Measurements from ENCODE around the gene PPP6R2. TPM values are rescaled to one million over a fixed set of nuclear protein-coding genes. Genes with fewer than 3 reads are reported as not detected.

PPP6R2 gene
- polyA plus RNA-seq, 2 of the 4 experiments (the other 2 are of a cell fraction) = 9.6 to 14.7 TPM

DNA sequence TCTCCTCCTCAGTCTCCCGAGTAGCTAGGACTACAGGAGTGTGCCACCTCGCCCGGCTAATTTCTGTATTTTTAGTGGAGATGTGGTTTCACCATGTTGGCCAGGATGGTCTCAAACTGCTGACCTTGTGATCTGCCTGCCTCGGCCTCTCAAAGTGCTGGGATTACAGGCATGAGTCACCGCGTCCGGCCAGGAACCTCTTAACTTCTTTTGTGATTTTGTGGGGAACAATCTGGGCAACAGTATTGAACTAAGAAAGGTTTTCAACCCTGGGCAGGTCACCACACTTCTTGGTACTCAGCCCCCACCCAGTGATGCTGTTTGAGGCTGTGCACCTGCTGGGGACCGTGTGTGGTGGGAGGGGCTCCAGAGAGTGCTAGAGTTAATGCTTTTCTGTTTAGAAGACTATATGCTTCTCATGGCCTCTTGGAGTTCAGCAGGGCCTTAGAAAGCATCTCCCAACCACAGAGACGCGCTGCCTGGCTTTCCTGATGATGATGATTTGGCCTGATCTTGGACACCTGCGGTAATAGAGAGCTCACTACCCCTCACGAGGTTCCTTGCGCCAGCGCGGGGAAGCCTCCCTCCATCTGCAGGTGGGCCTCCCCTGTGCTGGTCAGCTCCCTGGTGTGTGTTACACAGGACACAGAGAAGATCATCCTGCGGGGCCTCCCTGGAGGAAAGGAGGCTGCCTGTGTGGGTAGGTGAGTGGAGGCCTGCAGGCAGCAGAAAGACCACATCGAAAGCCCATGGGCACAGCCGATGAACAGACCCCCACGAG is 17.5 kb upstream of the PPP6R2 start:
- ChIA-PET POLR2A (no interaction called here), CTCF (interaction anchor here (0.7 to 9.8 kb wide), 16 partner anchors 9 to 295 kb away, joined by 3 to 74 read pairs (median 10); partner anchors contain the start of genes HDAC10 and PLXNB2)
- TF ChIP-seq HOXA7 (CRISPR knock-in tag; IDR thresholded peaks at IDR 0.05) (no peak), HOXB13 (CRISPR knock-in tag; IDR thresholded peaks at IDR 0.05; ENCODE audit: low read depth) (no peak), ZSCAN20 (CRISPR knock-in tag; IDR thresholded peaks at IDR 0.05) (no peak), ESRRA (IDR thresholded peaks at IDR 0.05; ENCODE audit: borderline replicate concordance, low read length) (no peak), NFE2L2 (conservative IDR thresholded peaks at IDR 0.05; ENCODE audit: low read length) (no peak), NPAS2 (CRISPR knock-in tag; IDR thresholded peaks at IDR 0.05; ENCODE audit: borderline replicate concordance) (no peak)
- Histone ChIP-seq H3K9me3 (no peaks in the 10 kb centered on the region), H3K4me3 (peak overlapping the region; percentile 92; the same call in 1 of the 3 replicates), H3K27ac (peak overlapping the region in 1 of 2 experiments; percentile 97; a peak in 3 of 6 replicates), H3K4me2 (peak overlapping the region; percentile 91), H3K4me1 (peaks cover 13% of the 10 kb centered on the region; the same call in 1 of the 3 replicates)
- DNase-seq (ENCODE audit: low read depth in 1 of 2, low spot score in 1 of 2) = no peak
- FAIRE-seq = no peak
- ATAC-seq = no peak
- WGBS (ENCODE audit: missing lambda C conversion rate) = 89% methylated on average over 17 of the region's 19 CpGs

DNA sequence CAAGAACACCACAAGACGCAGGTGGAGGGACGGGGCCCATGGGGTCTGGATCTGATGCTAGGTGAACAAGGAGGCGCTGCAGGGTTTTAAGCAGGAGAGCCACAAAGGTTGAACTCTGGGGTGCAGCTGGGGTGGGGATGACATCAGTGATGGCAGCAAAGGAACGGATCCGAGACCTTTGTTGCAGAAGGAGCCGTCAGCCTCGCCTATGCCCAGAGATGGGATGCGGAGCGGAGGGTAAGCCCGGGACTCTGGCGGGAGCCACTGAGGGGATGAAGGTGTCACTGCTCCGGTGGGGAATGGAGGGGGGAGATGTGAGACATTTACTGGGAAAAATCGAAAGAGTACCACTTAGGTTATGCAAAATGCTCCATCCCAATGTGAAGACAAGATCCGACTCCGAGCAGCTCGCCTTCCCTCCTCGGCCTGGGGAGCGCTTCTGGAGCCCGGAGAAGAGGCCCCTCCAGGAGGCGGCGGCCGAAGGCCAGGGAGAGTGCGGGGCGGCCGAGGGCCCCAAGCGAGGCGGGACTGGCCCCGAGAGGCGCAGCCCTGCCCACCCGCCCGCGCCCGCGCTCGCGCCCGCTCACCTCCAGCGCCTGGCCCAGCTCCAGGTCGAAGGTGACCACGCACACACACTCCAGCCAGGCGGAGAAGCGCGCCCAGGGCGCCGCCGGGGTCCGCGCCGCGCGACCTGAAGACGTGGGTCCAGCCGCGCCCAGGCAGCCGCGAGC is 16.7 kb upstream of the PPP6R2 start:
- DNase-seq (ENCODE audit: low read depth in 1 of 2, low spot score in 1 of 2) = no peak
- WGBS (ENCODE audit: missing lambda C conversion rate) = 63% methylated on average over 19 of the region's 56 CpGs
- Histone ChIP-seq H3K27ac (peak overlapping the region; percentile 97), H3K4me2 (peak overlapping the region; percentile 91), H3K4me1 (peaks cover 16% of the 10 kb centered on the region; the same call in 2 of the 3 replicates), H3K4me3 (peak overlapping the region; percentile 92), H3K9me3 (no peaks in the 10 kb centered on the region)
- TF ChIP-seq KDM5A (IDR thresholded peaks at IDR 0.05) = no peak
- TF ChIP-seq, protein P1, sequence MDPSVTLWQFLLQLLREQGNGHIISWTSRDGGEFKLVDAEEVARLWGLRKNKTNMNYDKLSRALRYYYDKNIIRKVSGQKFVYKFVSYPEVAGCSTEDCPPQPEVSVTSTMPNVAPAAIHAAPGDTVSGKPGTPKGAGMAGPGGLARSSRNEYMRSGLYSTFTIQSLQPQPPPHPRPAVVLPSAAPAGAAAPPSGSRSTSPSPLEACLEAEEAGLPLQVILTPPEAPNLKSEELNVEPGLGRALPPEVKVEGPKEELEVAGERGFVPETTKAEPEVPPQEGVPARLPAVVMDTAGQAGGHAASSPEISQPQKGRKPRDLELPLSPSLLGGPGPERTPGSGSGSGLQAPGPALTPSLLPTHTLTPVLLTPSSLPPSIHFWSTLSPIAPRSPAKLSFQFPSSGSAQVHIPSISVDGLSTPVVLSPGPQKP (IDR thresholded peaks at IDR 0.05; ENCODE audit: low read depth, low read length) = no peak
- TF ChIP-seq ZNF302 (CRISPR knock-in tag; IDR thresholded peaks at IDR 0.05) = no peak
- TF ChIP-seq, protein P2, sequence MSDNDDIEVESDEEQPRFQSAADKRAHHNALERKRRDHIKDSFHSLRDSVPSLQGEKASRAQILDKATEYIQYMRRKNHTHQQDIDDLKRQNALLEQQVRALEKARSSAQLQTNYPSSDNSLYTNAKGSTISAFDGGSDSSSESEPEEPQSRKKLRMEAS (IDR thresholded peaks at IDR 0.05) = no peak
- no peak for TF ChIP-seq RARB (CRISPR knock-in tag; IDR thresholded peaks at IDR 0.05)
- no peak for TF ChIP-seq SREBF2 (IDR thresholded peaks at IDR 0.05)
- TF ChIP-seq, protein P3, sequence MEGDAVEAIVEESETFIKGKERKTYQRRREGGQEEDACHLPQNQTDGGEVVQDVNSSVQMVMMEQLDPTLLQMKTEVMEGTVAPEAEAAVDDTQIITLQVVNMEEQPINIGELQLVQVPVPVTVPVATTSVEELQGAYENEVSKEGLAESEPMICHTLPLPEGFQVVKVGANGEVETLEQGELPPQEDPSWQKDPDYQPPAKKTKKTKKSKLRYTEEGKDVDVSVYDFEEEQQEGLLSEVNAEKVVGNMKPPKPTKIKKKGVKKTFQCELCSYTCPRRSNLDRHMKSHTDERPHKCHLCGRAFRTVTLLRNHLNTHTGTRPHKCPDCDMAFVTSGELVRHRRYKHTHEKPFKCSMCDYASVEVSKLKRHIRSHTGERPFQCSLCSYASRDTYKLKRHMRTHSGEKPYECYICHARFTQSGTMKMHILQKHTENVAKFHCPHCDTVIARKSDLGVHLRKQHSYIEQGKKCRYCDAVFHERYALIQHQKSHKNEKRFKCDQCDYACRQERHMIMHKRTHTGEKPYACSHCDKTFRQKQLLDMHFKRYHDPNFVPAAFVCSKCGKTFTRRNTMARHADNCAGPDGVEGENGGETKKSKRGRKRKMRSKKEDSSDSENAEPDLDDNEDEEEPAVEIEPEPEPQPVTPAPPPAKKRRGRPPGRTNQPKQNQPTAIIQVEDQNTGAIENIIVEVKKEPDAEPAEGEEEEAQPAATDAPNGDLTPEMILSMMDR (IDR thresholded peaks at IDR 0.05) = no peak
- no peak for TF ChIP-seq EHF (CRISPR knock-in tag; IDR thresholded peaks at IDR 0.05)
- TF ChIP-seq MYC (IDR thresholded peaks at IDR 0.05; ENCODE audit: borderline replicate concordance, low read length) = no peak
- TF ChIP-seq NR3C1 (IDR thresholded peaks at IDR 0.05) = no peak
- TF ChIP-seq HOXA7 (CRISPR knock-in tag; IDR thresholded peaks at IDR 0.05) = no peak
- FAIRE-seq = no peak
- POLR2A ChIA-PET = interaction anchor here (0.6 to 1.1 kb wide), 2 partner anchors 19 to 174 kb away, joined by 3 to 5 read pairs; partner anchors contain the start of gene PLXNB2
- CTCF ChIA-PET = interaction anchor here (0.6 to 9.8 kb wide), 18 partner anchors 10 to 85 kb away, joined by 3 to 74 read pairs (median 8); partner anchors contain the start of genes HDAC10 and PLXNB2
- peak; percentile 41 to 59; a peak in 5 of 6 replicates for ATAC-seq

Measured in A549 (cell line).